ENCODE results near the gene NRDE2. TPM values are rescaled to one million over a fixed set of nuclear protein-coding genes. Genes with fewer than 3 reads are reported as not detected.

The NRDE2 gene
- total RNA-seq, 6 experiments from 2014 or later: 7.9 to 16.3 (median 13.8) TPM

DNA sequence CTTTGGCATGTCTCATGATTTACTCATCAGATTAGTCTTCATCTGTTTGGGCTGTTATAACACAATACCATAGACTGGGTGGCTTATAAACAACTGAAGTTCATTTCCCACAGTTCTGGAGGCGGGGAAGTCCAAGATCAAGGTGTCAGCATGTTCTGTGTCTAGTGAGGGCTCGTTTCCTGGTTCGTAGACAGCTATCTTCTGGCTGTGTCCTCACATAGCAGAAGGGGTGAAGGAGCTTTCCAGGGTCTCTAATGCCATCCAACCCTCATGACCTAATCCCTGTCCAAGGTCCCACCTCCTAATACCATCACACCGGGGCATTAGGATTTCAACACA, 30.8 kb upstream of the NRDE2 start:
- DNase-seq (no peak), ATAC-seq (no peak)
- no peak overlapping the region for H3K27ac ChIP-seq
- no peak overlapping the region for H3K4me3 ChIP-seq
- H3K4me1 ChIP-seq: peaks cover 0 to 13% (median 0%) of the 10 kb centered on the region in 4 donors
- WGBS (ENCODE audit: insufficient coverage, low coverage, low lambda C conversion rate, missing lambda C conversion rate): 68% methylated on average over 2 of the region's 4 CpGs
- no peaks in the 10 kb centered on the region for H3K27me3 ChIP-seq
- H3K9me3 ChIP-seq: no peaks in the 10 kb centered on the region
- H3K36me3 ChIP-seq: no peaks in the 10 kb centered on the region
- intact Hi-C loops (cut with DNase I): no loop called here
- TF ChIP-seq, protein P1, sequence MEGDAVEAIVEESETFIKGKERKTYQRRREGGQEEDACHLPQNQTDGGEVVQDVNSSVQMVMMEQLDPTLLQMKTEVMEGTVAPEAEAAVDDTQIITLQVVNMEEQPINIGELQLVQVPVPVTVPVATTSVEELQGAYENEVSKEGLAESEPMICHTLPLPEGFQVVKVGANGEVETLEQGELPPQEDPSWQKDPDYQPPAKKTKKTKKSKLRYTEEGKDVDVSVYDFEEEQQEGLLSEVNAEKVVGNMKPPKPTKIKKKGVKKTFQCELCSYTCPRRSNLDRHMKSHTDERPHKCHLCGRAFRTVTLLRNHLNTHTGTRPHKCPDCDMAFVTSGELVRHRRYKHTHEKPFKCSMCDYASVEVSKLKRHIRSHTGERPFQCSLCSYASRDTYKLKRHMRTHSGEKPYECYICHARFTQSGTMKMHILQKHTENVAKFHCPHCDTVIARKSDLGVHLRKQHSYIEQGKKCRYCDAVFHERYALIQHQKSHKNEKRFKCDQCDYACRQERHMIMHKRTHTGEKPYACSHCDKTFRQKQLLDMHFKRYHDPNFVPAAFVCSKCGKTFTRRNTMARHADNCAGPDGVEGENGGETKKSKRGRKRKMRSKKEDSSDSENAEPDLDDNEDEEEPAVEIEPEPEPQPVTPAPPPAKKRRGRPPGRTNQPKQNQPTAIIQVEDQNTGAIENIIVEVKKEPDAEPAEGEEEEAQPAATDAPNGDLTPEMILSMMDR (IDR thresholded peaks at IDR 0.05): no peak
- TF ChIP-seq POLR2A (IDR thresholded peaks at IDR 0.05): no peak

DNA sequence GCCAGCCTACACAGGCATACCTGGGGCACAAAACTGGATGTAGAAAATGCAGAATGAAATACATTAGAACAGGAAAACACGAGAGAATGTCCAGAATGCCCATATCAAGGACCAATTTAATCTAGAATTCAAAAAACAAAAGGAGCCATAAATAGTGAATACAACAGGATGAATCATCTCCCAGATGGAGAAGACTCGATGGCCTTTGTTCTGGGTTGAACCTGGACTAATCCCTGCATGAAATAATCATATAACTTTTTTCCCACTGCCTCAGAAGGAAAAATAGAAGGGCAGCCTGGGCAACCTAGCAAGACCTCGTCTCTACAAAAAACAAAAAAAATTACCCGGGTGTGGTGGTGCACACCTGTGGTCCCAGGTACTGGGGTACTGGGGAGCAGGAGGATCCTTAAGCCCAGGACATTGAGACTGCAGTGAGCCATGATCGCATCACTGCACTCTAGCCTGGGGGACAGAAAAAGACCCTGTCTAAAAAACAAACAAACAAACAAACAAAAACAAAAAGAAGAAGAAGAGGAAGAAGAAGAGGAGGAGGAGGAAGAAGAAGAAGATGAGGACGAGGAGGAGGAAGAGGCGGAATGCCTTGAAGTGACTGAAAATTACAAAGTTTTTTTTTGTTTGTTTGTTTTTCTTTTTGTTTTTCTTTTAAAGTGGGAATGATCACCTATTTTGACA, 30.3 kb upstream of the NRDE2 start:
- TF ChIP-seq POLR2A (IDR thresholded peaks at IDR 0.05): no peak
- TF ChIP-seq, protein P1 (IDR thresholded peaks at IDR 0.05): no peak
- H3K27me3 ChIP-seq: no peaks in the 10 kb centered on the region
- H3K9me3 ChIP-seq: no peaks in the 10 kb centered on the region
- ATAC-seq (no peak), DNase-seq (no peak)
- no peaks in the 10 kb centered on the region for H3K36me3 ChIP-seq
- 79% methylated on average over 7 of the region's 7 CpGs for WGBS (ENCODE audit: insufficient coverage, low coverage, low lambda C conversion rate, missing lambda C conversion rate)
- H3K4me1 ChIP-seq: peaks cover 0 to 16% (median 2%) of the 10 kb centered on the region in 4 donors
- intact Hi-C loops (cut with DNase I): no loop called here
- H3K4me3 ChIP-seq: no peak overlapping the region
- H3K27ac ChIP-seq: no peak overlapping the region

DNA sequence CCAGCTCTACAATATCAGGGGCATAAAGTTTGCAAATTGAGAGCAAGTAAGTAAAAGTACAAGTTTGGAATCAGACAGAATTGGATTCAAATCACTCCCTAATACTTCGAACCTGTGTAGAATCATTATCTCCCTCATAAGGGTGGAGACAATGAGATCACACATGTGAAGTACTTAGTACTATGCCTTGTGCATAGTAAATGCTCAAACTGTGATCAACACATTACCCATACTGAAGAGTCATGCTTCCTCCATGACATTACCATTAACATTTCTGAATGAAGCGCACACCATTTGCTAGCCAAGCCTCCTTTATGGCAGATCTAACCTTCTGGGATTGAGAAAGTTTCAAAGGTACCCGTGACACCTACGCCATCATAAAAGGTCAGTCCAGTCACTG, 26.6 kb upstream of the NRDE2 start:
- 85% methylated on average over 4 of the region's 4 CpGs for WGBS (ENCODE audit: insufficient coverage, low coverage, low lambda C conversion rate, missing lambda C conversion rate)
- no peak for ATAC-seq

DNA sequence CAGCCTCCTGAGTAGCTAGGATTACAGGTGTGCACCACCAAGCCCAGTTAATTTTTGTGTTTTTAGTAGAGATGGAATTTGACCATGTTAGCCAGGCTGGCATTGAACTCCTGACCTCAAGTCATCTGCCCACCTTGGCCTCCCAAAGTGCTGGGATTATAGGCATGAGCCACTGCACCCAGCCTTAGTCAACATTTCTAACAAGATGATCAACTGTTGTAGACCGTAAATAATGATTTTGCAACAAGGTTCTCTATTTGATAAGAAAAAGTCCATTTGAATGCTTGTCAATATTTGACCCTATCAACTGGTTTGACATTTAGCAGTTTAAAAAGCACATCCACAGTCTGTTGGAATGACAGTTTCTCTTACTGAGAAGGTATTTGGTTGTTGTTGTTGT, 25.2 kb upstream of the NRDE2 start:
- peaks cover 0 to 28% (median 13%) of the 10 kb centered on the region in 4 donors for H3K4me1 ChIP-seq
- DNase-seq: no peak
- H3K4me3 ChIP-seq: no peak overlapping the region
- TF ChIP-seq POLR2A (IDR thresholded peaks at IDR 0.05): no peak
- TF ChIP-seq, protein P1 (IDR thresholded peaks at IDR 0.05): no peak
- intact Hi-C loops (cut with DNase I): no loop called here
- 23% methylated on average over 1 of the region's 1 CpG for WGBS (ENCODE audit: insufficient coverage, low coverage, low lambda C conversion rate, missing lambda C conversion rate)
- H3K36me3 ChIP-seq: no peaks in the 10 kb centered on the region
- H3K9me3 ChIP-seq: no peaks in the 10 kb centered on the region
- peak; percentile 72 to 80 (median 77) for ATAC-seq
- H3K27me3 ChIP-seq: no peaks in the 10 kb centered on the region
- peak overlapping the region in 2 of 3 donors; percentile 17 to 61 for H3K27ac ChIP-seq

More for the DNA sequence above, 26.6 kb upstream of the NRDE2 start:
- no peaks in the 10 kb centered on the region for H3K27me3 ChIP-seq
- DNase-seq: no peak
- intact Hi-C loops (cut with DNase I): no loop called here
- no peak overlapping the region for H3K4me3 ChIP-seq
- no peaks in the 10 kb centered on the region for H3K9me3 ChIP-seq
- H3K27ac ChIP-seq: no peak overlapping the region
- peaks cover 0 to 28% (median 13%) of the 10 kb centered on the region in 4 donors for H3K4me1 ChIP-seq
- no peaks in the 10 kb centered on the region for H3K36me3 ChIP-seq
- TF ChIP-seq, protein P1 (IDR thresholded peaks at IDR 0.05): no peak
